K562 (cell line): ENCODE results near the gene C16orf96. TPM values are rescaled to one million over a fixed set of nuclear protein-coding genes. Genes with fewer than 3 reads are reported as not detected.

ENCODE experiments used
- ATAC-seq: fragments of 200-7000 bp; cut with Tn5 transposase; 3 replicates; pipeline ENCODE4 v1.9.1; 2020; ENCODE audit warnings: moderate library complexity
- BruUV-seq: library from RNA; stranded (reverse); fragments of 400-500 nt; replicated peaks from 2 replicates; lab custom pipeline; 2021; lab: Mats Ljungman, UMichigan
- CTCF ChIA-PET: fragments of 300-600 bp; formaldehyde crosslinking; extraction: SDS; loops from one replicate; lab custom pipeline; 2021; ENCODE audit warnings: low intra/inter-chr PET ratio; lab: Yijun Ruan, JAX
- POLR2A ChIA-PET: fragments of 300-600, 350-650 bp; sonication (Branson Sonifier 250); formaldehyde crosslinking; extraction: SDS; loops from one replicate; lab custom pipeline; 2021; ENCODE audit warnings: antibody characterized with exemption, inconsistent platforms; lab: Yijun Ruan, JAX
- DNase-seq, 4 experiments: peaks; one replicate each; pipeline versions ENCODE4 v3.0.0 to v3.0.0-alpha.2; 2011 to 2018; ENCODE audit warnings: low spot score in 3 of 4, mixed read lengths in 3 of 4; ENCODE audit errors: extremely low read depth in 1 of 4
- FAIRE-seq: peaks from 2 replicates; lab custom pipeline; 2011; peaks lifted over from hg19 to GRCh38; lab: Jason Lieb, UNC
- H2AFZ ChIP-seq: 2 replicates; pipeline ENCODE4 v1.6.0; 2011; ENCODE audit warnings: low read depth, low read length, control low read depth, inconsistent platforms
- H3K27ac ChIP-seq: fragments of 200-600 bp; 3 replicates; pipeline ENCODE4 v1.8.0; 2011; ENCODE audit warnings: low read depth, mild to moderate bottlenecking, control low read depth, inconsistent platforms, low read length, moderate library complexity, mixed read lengths; ENCODE audit errors: extremely low read depth
- H3K27me3 ChIP-seq, 2 experiments: fragments of 300-600 bp in 1 of 2; 2 replicates in 1 of 2; 3 replicates in 1 of 2; pipeline versions ENCODE4 v1.6.0 to v1.8.0; 2011; ENCODE audit warnings: inconsistent platforms in 2 of 2, low read length in 2 of 2, mild to moderate bottlenecking in 1 of 2, mixed read lengths in 1 of 2, moderate library complexity in 1 of 2; ENCODE audit not compliant: control insufficient read depth in 2 of 2, insufficient read depth in 2 of 2
- H3K36me3 ChIP-seq: fragments of 300-600 bp; 3 replicates; pipeline ENCODE4 v1.8.0; 2011; ENCODE audit warnings: mild to moderate bottlenecking, low read length, inconsistent platforms; ENCODE audit not compliant: control insufficient read depth, insufficient read depth
- H3K4me1 ChIP-seq, 2 experiments: fragments of 200-600 bp in 1 of 2; replicated peaks in 1 of 2; 2 replicates in 1 of 2; 3 replicates in 1 of 2; pipeline versions ENCODE4 v1.5.1 to v1.8.0; 2011; ENCODE audit warnings: inconsistent platforms in 2 of 2, low read length in 2 of 2, mild to moderate bottlenecking in 1 of 2, mixed read lengths in 1 of 2, moderate library complexity in 1 of 2; ENCODE audit not compliant: control insufficient read depth in 2 of 2, insufficient read depth in 2 of 2
- H3K4me2 ChIP-seq: 2 replicates; pipeline ENCODE4 v1.6.1; 2011; ENCODE audit warnings: low read length, control low read depth, inconsistent platforms, mixed read lengths; ENCODE audit not compliant: insufficient read depth
- H3K4me3 ChIP-seq: fragments of 200-600 bp; sonication (generic), shearing (Covaris generic); 2 replicates; pipeline ENCODE4 v1.5.1; 2016; ENCODE audit warnings: control low read depth, inconsistent platforms
- H3K79me2 ChIP-seq: fragments of 200-600 bp; 3 replicates; pipeline ENCODE4 v1.8.0; 2011; ENCODE audit warnings: low read length, inconsistent platforms; ENCODE audit not compliant: control insufficient read depth, insufficient read depth
- H3K9ac ChIP-seq, 2 experiments: 2 replicates each; pipeline versions ENCODE4 v1.6.0 to v1.6.1; 2011; ENCODE audit warnings: low read depth in 2 of 2, low read length in 2 of 2, control low read depth in 1 of 2, inconsistent platforms in 1 of 2, mild to moderate bottlenecking in 1 of 2, mixed read lengths in 1 of 2; ENCODE audit not compliant: insufficient read depth in 1 of 2
- H3K9me1 ChIP-seq: one replicate; pipeline ENCODE4 v1.6.0; 2011; ENCODE audit warnings: inconsistent platforms, mild to moderate bottlenecking, low read length, moderate library complexity; ENCODE audit not compliant: control insufficient read depth, insufficient read depth
- H3K9me3 ChIP-seq: replicated peaks from 2 replicates; pipeline ENCODE4 v1.5.1; 2011; ENCODE audit warnings: low read depth, low read length, inconsistent platforms; ENCODE audit not compliant: control insufficient read depth, insufficient read depth
- H4K20me1 ChIP-seq: replicated peaks from 2 replicates; pipeline ENCODE4 v1.6.1; 2011; ENCODE audit warnings: low read length, inconsistent platforms, mixed read lengths; ENCODE audit not compliant: control insufficient read depth, insufficient read depth
- BCOR ChIP-seq: fragments of 450-650 bp; IDR thresholded peaks from 2 replicates; pipeline ENCODE4 v1.6.1; 2016
- CC2D1A ChIP-seq: fragments of 450-650 bp; IDR thresholded peaks from 2 replicates; pipeline ENCODE4 v1.6.1; 2017; ENCODE audit warnings: mild to moderate bottlenecking
- CREM ChIP-seq: IDR thresholded peaks from 2 replicates; pipeline ENCODE4 v1.6.1; 2014; ENCODE audit warnings: antibody characterized with exemption, low read depth
- FOSL1 ChIP-seq: fragments of 200-800 bp; sonication (Bioruptor generic); conservative IDR thresholded peaks from 2 replicates; pipeline ENCODE4 v1.6.1; 2016; ENCODE audit warnings: missing genetic modification characterization, missing compliant biosample characterization
- POLR2G ChIP-seq: fragments of 200-400 bp; formaldehyde crosslinking; IDR thresholded peaks from 2 replicates; pipeline ENCODE4 v1.6.1; 2017; ENCODE audit warnings: low read depth, mild to moderate bottlenecking, antibody characterized with exemption, low read length, moderate library complexity
- RBM17 ChIP-seq: fragments of 200-400 bp; formaldehyde crosslinking; IDR thresholded peaks from 2 replicates; pipeline ENCODE4 v1.6.1; 2017; ENCODE audit warnings: low read depth, mild to moderate bottlenecking, low read length, borderline replicate concordance
- SMAD4 ChIP-seq: fragments of 250-450 bp; sonication (Bioruptor Pico); conservative IDR thresholded peaks from 2 replicates; pipeline ENCODE4 v1.8.0; 2021; ENCODE audit warnings: inconsistent platforms, mild to moderate bottlenecking, moderate library complexity
- SPI1 ChIP-seq: IDR thresholded peaks from 2 replicates; pipeline ENCODE4 v1.6.1; 2011; ENCODE audit warnings: low read depth, low read length, control low read depth, borderline replicate concordance
- ZKSCAN1 ChIP-seq: fragments of 150-350 bp; IDR thresholded peaks from 2 replicates; pipeline ENCODE4 v1.6.1; 2016; ENCODE audit warnings: low read depth, low read length
- ZNF174 ChIP-seq: fragments of 250-450 bp; sonication (Bioruptor Pico); IDR thresholded peaks from 2 replicates; pipeline ENCODE4 v1.4.0; 2020; ENCODE audit warnings: mild to moderate bottlenecking
- ZNF184 ChIP-seq: sonication (generic); formaldehyde crosslinking; IDR thresholded peaks from 2 replicates; pipeline ENCODE4 v1.5.0; 2020; ENCODE audit warnings: missing genetic modification reagents
- ZNF707 ChIP-seq: fragments of 250-450 bp; sonication (Bioruptor Pico); conservative IDR thresholded peaks from 2 replicates; pipeline ENCODE4 v1.8.0; 2022; ENCODE audit warnings: inconsistent platforms, mild to moderate bottlenecking, moderate library complexity
- ZNF830 ChIP-seq: fragments of 250-450 bp; sonication (Bioruptor Pico); IDR thresholded peaks from 2 replicates; pipeline ENCODE4 v1.5.0; 2021; ENCODE audit warnings: mild to moderate bottlenecking
- ZZZ3 ChIP-seq: fragments of 450-650 bp; IDR thresholded peaks from 2 replicates; pipeline ENCODE4 v1.6.1; 2016; ENCODE audit warnings: antibody characterized with exemption, mild to moderate bottlenecking, moderate library complexity
- WGBS: fragments of 100-300 bp; shearing (Covaris generic); methylation state at CpG from one replicate; pipeline ENCODE4 v1.1.6; 2016; ENCODE audit warnings: low coverage, mixed read lengths; ENCODE audit not compliant: insufficient coverage; ENCODE audit errors: missing lambda C conversion rate; 5-methylcytosine and 5-hydroxymethylcytosine counted together
- in situ Hi-C: fragments of 300-500 bp; cut with MboI; formaldehyde crosslinking; loops from 4 replicates; pipeline ENCODE4 v1.15.0; 2018; ENCODE audit warnings: inconsistent platforms, mixed read lengths
- intact Hi-C: fragments of 100-400 bp; cut with micrococcal nuclease; formaldehyde crosslinking; loops from 2 replicates; pipeline ENCODE4 v1.14.2; 2022
- polyA plus RNA-seq, 8 experiments: library from polyadenylated mRNA; depleted of rRNA in 4 of 8; stranded (reverse) in 5 of 8; unstranded in 3 of 8; fragments of >200 nt; fragmentation: Nextera tagmentation in 2 of 8; fragmentation: Illumina TruSeq in 1 of 8; extraction: Ambion mirVana in 2 of 8; extraction: Trizol in 1 of 8; gene quantifications; 2 replicates each; pipeline versions ENCODE4 v1.2.1 to v1.2.3, GENCODE V29; 2011 to 2014; ENCODE audit warnings: inconsistent platforms in 1 of 8, missing spikeins in 1 of 8
- total RNA-seq, 7 experiments: library from RNA; depleted of rRNA in 6 of 7; stranded (reverse); fragments of >200 nt in 6 of 7; fragmentation: Illumina TruSeq in 2 of 7; extraction: Trizol in 2 of 7; gene quantifications; 2 replicates each; pipeline versions ENCODE4 v1.2.1 to v1.2.3, GENCODE V29; 2011 to 2021; ENCODE audit warnings: low replicate concordance in 1 of 7
- TF ChIP-seq, protein P1 (sequence below): fragments of 250-450 bp; sonication (Bioruptor Pico); IDR thresholded peaks from 2 replicates; pipeline ENCODE4 v1.4.0; 2020; ENCODE audit warnings: mild to moderate bottlenecking, moderate library complexity, borderline replicate concordance
- TF ChIP-seq, protein P2 (sequence below): IDR thresholded peaks from 3 replicates; pipeline ENCODE4 v1.6.1; 2011; ENCODE audit warnings: borderline replicate concordance, mild to moderate bottlenecking, moderate library complexity; ENCODE audit not compliant: insufficient read length; ENCODE audit errors: extremely low read depth
- TF ChIP-seq, protein P3 (sequence below): sonication (generic); formaldehyde crosslinking; IDR thresholded peaks from 2 replicates; pipeline ENCODE4 v1.8.1; 2022; ENCODE audit warnings: missing genetic modification reagents

Gene C16orf96
- total and polyA plus RNA-seq, 9 of the 15 experiments (the other 6 are each of a cell fraction or from before 2014, with no cell fraction given): not detected

DNA sequence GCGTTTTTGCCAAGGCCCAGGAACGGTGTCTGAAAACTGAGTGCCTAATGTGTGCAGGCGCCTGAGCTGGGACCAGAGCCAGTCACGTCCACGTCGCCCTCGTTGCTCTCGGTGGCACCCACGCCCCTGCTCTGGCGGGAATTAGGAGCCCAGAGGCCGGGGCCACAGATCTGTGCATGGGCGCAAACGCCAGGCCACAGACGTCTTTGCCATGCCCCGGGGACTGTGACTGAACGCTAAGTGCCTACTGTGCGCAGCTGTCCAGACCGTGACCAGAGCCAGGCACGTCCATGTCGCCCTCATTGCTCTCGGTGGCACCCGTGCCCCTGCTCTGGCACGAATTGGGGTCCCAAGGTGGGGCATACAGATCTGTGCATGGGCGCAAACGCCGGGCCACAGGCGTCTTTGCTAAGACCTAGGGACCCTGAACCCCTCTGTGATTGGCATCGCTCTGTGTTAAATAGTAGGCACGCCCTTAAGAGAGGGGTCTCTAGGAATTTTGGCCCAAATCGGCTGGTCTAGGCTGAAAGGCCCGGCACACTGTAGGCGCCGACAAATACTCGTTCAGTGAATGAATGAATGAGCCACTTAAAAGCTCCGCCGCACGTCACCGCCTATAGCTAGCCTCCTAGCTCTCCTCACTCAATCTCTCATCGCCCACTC, 59.4 kb downstream of the C16orf96 start:
- Histone ChIP-seq H3K9ac (peak overlapping the region; percentile 93), H4K20me1 (peaks cover 25% of the 10 kb centered on the region), H3K9me3 (no peaks in the 10 kb centered on the region), H3K4me1 (peaks cover 28 to 79% of the 10 kb centered on the region in 2 experiments), H3K27ac (peak overlapping the region; percentile 97), H3K4me2 (peak overlapping the region; percentile 90), H3K4me3 (peak overlapping the region; percentile 94), H3K36me3 (peaks cover 6% of the 10 kb centered on the region; the same call in 1 of the 3 replicates), H3K27me3 (no peaks in the 10 kb centered on the region), H2AFZ (peak overlapping the region; percentile 95), H3K79me2 (peaks cover 42% of the 10 kb centered on the region), H3K9me1 (peaks cover 12% of the 10 kb centered on the region)
- intact Hi-C loops: no loop called here
- ChIA-PET CTCF (no interaction called here), POLR2A (interaction anchor here (0.7 to 2.1 kb wide), 6 partner anchors 8 to 318 kb away, joined by 3 to 22 read pairs (median 5); partner anchors contain the start of gene MGRN1)
- no peak for ATAC-seq
- in situ Hi-C loops: no loop called here
- WGBS: 65% methylated on average over 35 of the region's 39 CpGs
- BruUV-seq: no TSS peak
- no peak for DNase-seq
- FAIRE-seq: no peak
- TF ChIP-seq ZKSCAN1 (peak; percentile 95), BCOR (no peak), ZNF830 (CRISPR knock-in tag) (no peak), POLR2G (no peak), ZNF174 (CRISPR knock-in tag) (no peak), ZZZ3 (no peak), RBM17 (no peak), ZNF184 (CRISPR knock-in tag) (no peak), FOSL1 (no peak), CREM (no peak), SPI1 (no peak), CC2D1A (no peak), SMAD4 (no peak), ZNF707 (CRISPR knock-in tag) (no peak)
- TF ChIP-seq, protein P1, sequence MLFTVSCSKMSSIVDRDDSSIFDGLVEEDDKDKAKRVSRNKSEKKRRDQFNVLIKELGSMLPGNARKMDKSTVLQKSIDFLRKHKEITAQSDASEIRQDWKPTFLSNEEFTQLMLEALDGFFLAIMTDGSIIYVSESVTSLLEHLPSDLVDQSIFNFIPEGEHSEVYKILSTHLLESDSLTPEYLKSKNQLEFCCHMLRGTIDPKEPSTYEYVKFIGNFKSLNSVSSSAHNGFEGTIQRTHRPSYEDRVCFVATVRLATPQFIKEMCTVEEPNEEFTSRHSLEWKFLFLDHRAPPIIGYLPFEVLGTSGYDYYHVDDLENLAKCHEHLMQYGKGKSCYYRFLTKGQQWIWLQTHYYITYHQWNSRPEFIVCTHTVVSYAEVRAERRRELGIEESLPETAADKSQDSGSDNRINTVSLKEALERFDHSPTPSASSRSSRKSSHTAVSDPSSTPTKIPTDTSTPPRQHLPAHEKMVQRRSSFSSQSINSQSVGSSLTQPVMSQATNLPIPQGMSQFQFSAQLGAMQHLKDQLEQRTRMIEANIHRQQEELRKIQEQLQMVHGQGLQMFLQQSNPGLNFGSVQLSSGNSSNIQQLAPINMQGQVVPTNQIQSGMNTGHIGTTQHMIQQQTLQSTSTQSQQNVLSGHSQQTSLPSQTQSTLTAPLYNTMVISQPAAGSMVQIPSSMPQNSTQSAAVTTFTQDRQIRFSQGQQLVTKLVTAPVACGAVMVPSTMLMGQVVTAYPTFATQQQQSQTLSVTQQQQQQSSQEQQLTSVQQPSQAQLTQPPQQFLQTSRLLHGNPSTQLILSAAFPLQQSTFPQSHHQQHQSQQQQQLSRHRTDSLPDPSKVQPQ (CRISPR knock-in tag): no peak
- TF ChIP-seq, protein P2, sequence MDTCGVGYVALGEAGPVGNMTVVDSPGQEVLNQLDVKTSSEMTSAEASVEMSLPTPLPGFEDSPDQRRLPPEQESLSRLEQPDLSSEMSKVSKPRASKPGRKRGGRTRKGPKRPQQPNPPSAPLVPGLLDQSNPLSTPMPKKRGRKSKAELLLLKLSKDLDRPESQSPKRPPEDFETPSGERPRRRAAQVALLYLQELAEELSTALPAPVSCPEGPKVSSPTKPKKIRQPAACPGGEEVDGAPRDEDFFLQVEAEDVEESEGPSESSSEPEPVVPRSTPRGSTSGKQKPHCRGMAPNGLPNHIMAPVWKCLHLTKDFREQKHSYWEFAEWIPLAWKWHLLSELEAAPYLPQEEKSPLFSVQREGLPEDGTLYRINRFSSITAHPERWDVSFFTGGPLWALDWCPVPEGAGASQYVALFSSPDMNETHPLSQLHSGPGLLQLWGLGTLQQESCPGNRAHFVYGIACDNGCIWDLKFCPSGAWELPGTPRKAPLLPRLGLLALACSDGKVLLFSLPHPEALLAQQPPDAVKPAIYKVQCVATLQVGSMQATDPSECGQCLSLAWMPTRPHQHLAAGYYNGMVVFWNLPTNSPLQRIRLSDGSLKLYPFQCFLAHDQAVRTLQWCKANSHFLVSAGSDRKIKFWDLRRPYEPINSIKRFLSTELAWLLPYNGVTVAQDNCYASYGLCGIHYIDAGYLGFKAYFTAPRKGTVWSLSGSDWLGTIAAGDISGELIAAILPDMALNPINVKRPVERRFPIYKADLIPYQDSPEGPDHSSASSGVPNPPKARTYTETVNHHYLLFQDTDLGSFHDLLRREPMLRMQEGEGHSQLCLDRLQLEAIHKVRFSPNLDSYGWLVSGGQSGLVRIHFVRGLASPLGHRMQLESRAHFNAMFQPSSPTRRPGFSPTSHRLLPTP: no peak
- TF ChIP-seq, protein P3, sequence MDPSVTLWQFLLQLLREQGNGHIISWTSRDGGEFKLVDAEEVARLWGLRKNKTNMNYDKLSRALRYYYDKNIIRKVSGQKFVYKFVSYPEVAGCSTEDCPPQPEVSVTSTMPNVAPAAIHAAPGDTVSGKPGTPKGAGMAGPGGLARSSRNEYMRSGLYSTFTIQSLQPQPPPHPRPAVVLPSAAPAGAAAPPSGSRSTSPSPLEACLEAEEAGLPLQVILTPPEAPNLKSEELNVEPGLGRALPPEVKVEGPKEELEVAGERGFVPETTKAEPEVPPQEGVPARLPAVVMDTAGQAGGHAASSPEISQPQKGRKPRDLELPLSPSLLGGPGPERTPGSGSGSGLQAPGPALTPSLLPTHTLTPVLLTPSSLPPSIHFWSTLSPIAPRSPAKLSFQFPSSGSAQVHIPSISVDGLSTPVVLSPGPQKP (CRISPR knock-in tag): no peak
